ENCODE data around the gene KLHDC8A. TPM values are rescaled to one million over a fixed set of nuclear protein-coding genes. Genes with fewer than 3 reads are reported as not detected.

KLHDC8A gene
- total RNA-seq, 2 experiments from 2014 or later, result not detected

GRCh38 chr1:205338011-205338410 lies 18.7 kb downstream of the KLHDC8A start:
- POLR2A ChIA-PET, result no interaction called here
- no peak for DNase-seq
- CTCF ChIA-PET, result interaction anchor here (2.3 to 29.5 kb wide), 8 partner anchors 12 to 186 kb away, joined by 6 to 1285 read pairs (median 46); partner anchors contain the start of genes KLHDC8A and NUAK2
- ATAC-seq, result no peak
- H3K4me1 Mint-ChIP-seq (ENCODE audit: low read depth), result peaks cover 6% of the 10 kb centered on the region
- H3K4me3 Mint-ChIP-seq, result no peak overlapping the region
- TF ChIP-seq CTCF (IDR thresholded peaks at IDR 0.05), result no peak
- H3K27ac Mint-ChIP-seq, result no peak overlapping the region
- peaks cover 20% of the 10 kb centered on the region for H3K27me3 Mint-ChIP-seq
- intact Hi-C loops (cut with micrococcal nuclease), result no loop called here
- H3K9me3 Mint-ChIP-seq, result no peaks in the 10 kb centered on the region
- no peaks in the 10 kb centered on the region for H3K36me3 Mint-ChIP-seq (ENCODE audit: low read depth)

- Mint-ChIP-seq H3K27me3 (peaks cover 14% of the 10 kb centered on the region), H3K4me1 (ENCODE audit: low read depth) (peaks cover 6% of the 10 kb centered on the region), H3K36me3 (ENCODE audit: low read depth) (no peaks in the 10 kb centered on the region), H3K27ac (no peak overlapping the region), H3K9me3 (no peaks in the 10 kb centered on the region), H3K4me3 (no peak overlapping the region)
- ChIA-PET POLR2A (no interaction called here), CTCF (interaction anchor here (0.9 to 29.5 kb wide), 14 partner anchors 8 to 186 kb away, joined by 3 to 1285 read pairs (median 18); partner anchors contain the start of genes KLHDC8A and NUAK2)
- DNase-seq (no peak), ATAC-seq (no peak)
- TF ChIP-seq CTCF (IDR thresholded peaks at IDR 0.05), result no peak
- intact Hi-C loops (cut with micrococcal nuclease), result no loop called here
Measured at GRCh38 chr1:205337481-205337880, 19.2 kb downstream of the KLHDC8A start.

GRCh38 chr1:205335692-205336091 lies 21.0 kb downstream of the KLHDC8A start:
- DNase-seq (peak; percentile 84), ATAC-seq (peak; percentile 92)
- no peaks in the 10 kb centered on the region for H3K9me3 Mint-ChIP-seq
- H3K27me3 Mint-ChIP-seq, result peaks cover 6% of the 10 kb centered on the region
- no peaks in the 10 kb centered on the region for H3K36me3 Mint-ChIP-seq (ENCODE audit: low read depth)
- ChIA-PET POLR2A (interaction anchor here (1.2 to 1.3 kb wide), 2 partner anchors 14 to 15 kb away, joined by 3 read pairs; no protein-coding TSS in a partner anchor), CTCF (interaction anchor here (0.6 to 29.5 kb wide), 44 partner anchors 9 to 213 kb away, joined by 3 to 1285 read pairs (median 4); partner anchors contain the start of genes KLHDC8A, NUAK2 and TMCC2)
- intact Hi-C loops (cut with micrococcal nuclease), result no loop called here
- H3K27ac Mint-ChIP-seq, result no peak overlapping the region
- peak; percentile 98 for TF ChIP-seq CTCF (IDR thresholded peaks at IDR 0.05)
- no peak overlapping the region for H3K4me3 Mint-ChIP-seq
- peaks cover 6% of the 10 kb centered on the region for H3K4me1 Mint-ChIP-seq (ENCODE audit: low read depth)

GRCh38 chr1:205332015-205332791 lies 24.5 kb downstream of the KLHDC8A start:
- peaks cover 2% of the 10 kb centered on the region for H3K27me3 Mint-ChIP-seq
- ATAC-seq, result no peak
- no peaks in the 10 kb centered on the region for H3K4me1 Mint-ChIP-seq (ENCODE audit: low read depth)
- intact Hi-C loops (cut with micrococcal nuclease), result no loop called here
- CTCF ChIA-PET, result interaction anchor here (1.1 to 29.5 kb wide), 4 partner anchors 22 to 192 kb away, joined by 3 to 1285 read pairs (median 33); partner anchors contain the start of gene KLHDC8A
- no peak for TF ChIP-seq CTCF (IDR thresholded peaks at IDR 0.05)
- no peak overlapping the region for H3K4me3 Mint-ChIP-seq
- no peak for DNase-seq
- no peak overlapping the region for H3K27ac Mint-ChIP-seq
- no peaks in the 10 kb centered on the region for H3K9me3 Mint-ChIP-seq
- no peaks in the 10 kb centered on the region for H3K36me3 Mint-ChIP-seq (ENCODE audit: low read depth)
- POLR2A ChIA-PET, result interaction anchor here (0.5 kb wide), 1 partner anchor 11 kb away, joined by 3 read pairs; the partner anchor contains the start of gene NUAK2

GRCh38 chr1:205330150-205330549 lies 26.6 kb downstream of the KLHDC8A start:
- no peak overlapping the region for H3K27ac Mint-ChIP-seq
- POLR2A ChIA-PET, result interaction anchor here (0.8 to 1.2 kb wide), 3 partner anchors 8 to 181 kb away, joined by 3 read pairs; partner anchors contain the start of gene NUAK2
- peaks cover 2% of the 10 kb centered on the region for H3K27me3 Mint-ChIP-seq
- H3K9me3 Mint-ChIP-seq, result no peaks in the 10 kb centered on the region
- CTCF ChIA-PET, result interaction anchor here (1.2 to 29.5 kb wide), 6 partner anchors 9 to 155 kb away, joined by 3 to 1285 read pairs (median 4); no protein-coding TSS in a partner anchor
- no peak overlapping the region for H3K4me3 Mint-ChIP-seq
- DNase-seq (no peak), ATAC-seq (no peak)
- no peak for TF ChIP-seq CTCF (IDR thresholded peaks at IDR 0.05)
- H3K4me1 Mint-ChIP-seq (ENCODE audit: low read depth), result peaks cover 3% of the 10 kb centered on the region
- intact Hi-C loops (cut with micrococcal nuclease), result no loop called here
- no peaks in the 10 kb centered on the region for H3K36me3 Mint-ChIP-seq (ENCODE audit: low read depth)

Measured in activated CD8-positive, alpha-beta T cell treated with anti-CD3 and anti-CD28 coated beads for 36 hours (primary cell).